ENCODE measurements around the gene SLC1A7. TPM values are rescaled to one million over a fixed set of nuclear protein-coding genes. Genes with fewer than 3 reads are reported as not detected.
A peak's percentile ranks its signal among the peaks of the same experiment; 100 is the strongest.

SLC1A7 gene
- total and polyA plus RNA-seq, 2 experiments from 2014 or later: not detected

GRCh38 chr1:53145051-53145600 is 2.7 kb upstream of the SLC1A7 start:
- TF ChIP-seq EZH2 (IDR thresholded peaks at IDR 0.05; ENCODE audit: borderline replicate concordance): no peak
- TF ChIP-seq EZH2phosphoT487 (IDR thresholded peaks at IDR 0.05; ENCODE audit: low read depth, severe bottlenecking, unreplicated experiment): no peak
- no peak for TF ChIP-seq CTCF (IDR thresholded peaks at IDR 0.05; ENCODE audit: poor library complexity)
- no peaks in the 10 kb centered on the region for H3K9me2 ChIP-seq (replicated peaks; ENCODE audit: insufficient read depth)
- no peaks in the 10 kb centered on the region for H3K9me3 ChIP-seq (ENCODE audit: low read depth)
- H3K79me2 ChIP-seq: no peaks in the 10 kb centered on the region
- DNase-seq (ENCODE audit: low spot score): no peak
- no peak overlapping the region for H3K4me3 ChIP-seq
- no peaks in the 10 kb centered on the region for H3K27me3 ChIP-seq
- no peak overlapping the region for H2AFZ ChIP-seq
- H3K36me3 ChIP-seq (replicated peaks; ENCODE audit: insufficient read depth, low read depth): no peaks in the 10 kb centered on the region
- WGBS (ENCODE audit: low lambda C conversion rate, missing lambda C conversion rate): 86% methylated on average over 11 of the region's 11 CpGs
- H3K4me1 ChIP-seq (ENCODE audit: insufficient read depth): peaks cover 21% of the 10 kb centered on the region
- H3K27ac ChIP-seq: peak overlapping the region; percentile 95
- H3K4me2 ChIP-seq: peak overlapping the region; percentile 58
- no peaks in the 10 kb centered on the region for H4K20me1 ChIP-seq (ENCODE audit: insufficient read depth, poor library complexity, severe bottlenecking)

DNA sequence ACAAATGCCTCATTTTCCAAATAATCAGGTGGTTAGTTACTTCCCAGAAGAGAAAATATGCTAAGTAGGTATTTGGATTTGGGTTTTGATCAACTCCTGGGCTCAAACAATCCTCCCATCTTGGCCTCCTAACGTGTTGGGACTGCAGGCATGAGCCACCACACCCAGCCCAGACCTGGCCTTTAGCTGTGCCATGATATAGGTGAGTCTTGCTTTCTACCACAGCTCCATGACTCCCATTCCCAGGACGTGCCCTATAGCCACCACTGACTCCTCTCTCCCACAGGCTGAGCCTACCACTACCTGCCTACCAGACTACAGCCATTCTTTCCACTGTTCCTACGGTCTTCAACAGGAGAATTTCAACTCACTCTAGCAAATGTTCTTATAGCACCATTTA is 1.8 kb upstream of the SLC1A7 start:
- no peak overlapping the region for H3K27ac ChIP-seq
- no peak overlapping the region for H3K4me2 ChIP-seq
- H4K20me1 ChIP-seq (ENCODE audit: insufficient read depth, poor library complexity, severe bottlenecking): no peaks in the 10 kb centered on the region
- 62% methylated on average over 3 of the region's 3 CpGs for WGBS (ENCODE audit: low lambda C conversion rate, missing lambda C conversion rate)
- TF ChIP-seq CTCF (IDR thresholded peaks at IDR 0.05; ENCODE audit: poor library complexity): no peak
- no peak for TF ChIP-seq EZH2phosphoT487 (IDR thresholded peaks at IDR 0.05; ENCODE audit: low read depth, severe bottlenecking, unreplicated experiment)
- no peak for TF ChIP-seq EZH2 (IDR thresholded peaks at IDR 0.05; ENCODE audit: borderline replicate concordance)
- no peaks in the 10 kb centered on the region for H3K27me3 ChIP-seq
- DNase-seq (ENCODE audit: low spot score): no peak
- no peak overlapping the region for H3K4me3 ChIP-seq
- no peaks in the 10 kb centered on the region for H3K9me2 ChIP-seq (replicated peaks; ENCODE audit: insufficient read depth)
- no peaks in the 10 kb centered on the region for H3K36me3 ChIP-seq (replicated peaks; ENCODE audit: insufficient read depth, low read depth)
- peaks cover 21% of the 10 kb centered on the region for H3K4me1 ChIP-seq (ENCODE audit: insufficient read depth)
- no peak overlapping the region for H2AFZ ChIP-seq
- H3K79me2 ChIP-seq: no peaks in the 10 kb centered on the region
- no peaks in the 10 kb centered on the region for H3K9me3 ChIP-seq (ENCODE audit: low read depth)

DNA sequence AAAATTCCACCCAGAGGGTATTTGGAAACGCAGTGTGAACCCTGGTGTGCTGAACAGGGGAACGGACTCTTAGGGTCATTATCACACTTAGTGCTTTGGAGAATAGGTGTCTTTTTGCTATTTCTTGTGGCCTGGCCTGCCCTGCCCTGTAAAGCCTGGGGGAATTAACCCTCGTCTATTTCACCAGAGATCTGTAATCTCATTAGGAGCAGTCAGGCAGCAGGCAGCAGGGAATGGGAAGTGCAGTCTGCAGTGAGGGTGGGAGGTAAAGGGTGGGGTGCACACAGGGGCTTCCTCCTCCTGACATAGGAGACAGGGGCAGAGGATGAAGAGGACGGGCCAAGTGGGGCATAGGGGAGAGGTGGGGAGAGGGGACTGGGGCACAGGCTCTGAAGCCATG is 1.1 kb upstream of the SLC1A7 start:
- Histone ChIP-seq H3K27me3 (no peaks in the 10 kb centered on the region), H2AFZ (no peak overlapping the region), H3K9me3 (ENCODE audit: low read depth) (no peaks in the 10 kb centered on the region), H3K9me2 (replicated peaks; ENCODE audit: insufficient read depth) (no peaks in the 10 kb centered on the region), H3K36me3 (replicated peaks; ENCODE audit: insufficient read depth, low read depth) (no peaks in the 10 kb centered on the region), H3K79me2 (no peaks in the 10 kb centered on the region), H3K4me2 (no peak overlapping the region), H4K20me1 (ENCODE audit: insufficient read depth, poor library complexity, severe bottlenecking) (no peaks in the 10 kb centered on the region), H3K4me3 (no peak overlapping the region), H3K27ac (no peak overlapping the region), H3K4me1 (ENCODE audit: insufficient read depth) (peaks cover 21% of the 10 kb centered on the region)
- TF ChIP-seq EZH2phosphoT487 (IDR thresholded peaks at IDR 0.05; ENCODE audit: low read depth, severe bottlenecking, unreplicated experiment) (no peak), EZH2 (IDR thresholded peaks at IDR 0.05; ENCODE audit: borderline replicate concordance) (no peak), CTCF (IDR thresholded peaks at IDR 0.05; ENCODE audit: poor library complexity) (no peak)
- 86% methylated on average over 4 of the region's 4 CpGs for WGBS (ENCODE audit: low lambda C conversion rate, missing lambda C conversion rate)
- DNase-seq (ENCODE audit: low spot score): no peak
